Psoas muscle (tissue), 8 donors: ENCODE data around the gene DDX49. TPM values are rescaled to one million over a fixed set of nuclear protein-coding genes. Genes with fewer than 3 reads are reported as not detected.
A peak's percentile ranks its signal among the peaks of the same experiment; 100 is the strongest.

Source experiments
- ATAC-seq, 4 donors: fragments of 200-7000 bp; cut with Tn5 transposase; one replicate each; pipeline ENCODE4 v1.9.1; 2020; ENCODE audit warnings: moderate library complexity in 3 of 4, mild to moderate bottlenecking in 2 of 4
- DNase-seq, 2 donors: peaks; one replicate each; pipeline ENCODE4 v3.0.0-alpha.2; 2020
- H3K27ac ChIP-seq: fragments of 200-600 bp; one replicate; pipeline ENCODE4 v1.8.0; 2022
- H3K27me3 ChIP-seq, 3 donors: fragments of 200-600 bp in 1 of 3; one replicate each; pipeline versions ENCODE4 v1.6.1 to v1.8.0; 2013 to 2022; ENCODE audit warnings: low read length in 2 of 3, mild to moderate bottlenecking in 2 of 3, moderate library complexity in 1 of 3; ENCODE audit not compliant: insufficient read depth in 3 of 3
- H3K36me3 ChIP-seq, 2 donors: fragments of 200-600 bp in 1 of 2; one replicate each; pipeline versions ENCODE4 v1.6.1 to v1.8.0; 2013 to 2022; ENCODE audit warnings: low read depth in 1 of 2, mild to moderate bottlenecking in 1 of 2, moderate library complexity in 1 of 2; ENCODE audit not compliant: insufficient read depth in 1 of 2
- H3K4me1 ChIP-seq: fragments of 200-600 bp; one replicate; pipeline ENCODE4 v1.8.0; 2022
- H3K4me3 ChIP-seq: fragments of 200-600 bp; one replicate; pipeline ENCODE4 v1.8.0; 2022; ENCODE audit warnings: mild to moderate bottlenecking
- H3K9me3 ChIP-seq: fragments of 200-600 bp; one replicate; pipeline ENCODE4 v1.8.0; 2022
- WGBS, 3 donors: extraction: QIAGEN DNeasy Blood & Tissue Kit; methylation state at CpG; one replicate each; pipeline versions ENCODE4 v1.1.6 to v1.1.7; 2013; 5-methylcytosine and 5-hydroxymethylcytosine counted together
- intact Hi-C, 2 donors: fragments of 100-400 bp; cut with DNase I; formaldehyde crosslinking; loops; one replicate each; pipeline versions ENCODE4 v1.11.0 to v1.14.2; 2022
- long read RNA-seq, 2 donors: library from polyadenylated mRNA; unstranded; transcript quantifications; one replicate each; pipeline ENCODE4 v2.0.0, GENCODE V29; 2021
- polyA plus RNA-seq, 3 donors: library from polyadenylated mRNA; stranded (reverse); fragments of 200-250 nt; gene quantifications; one replicate each; pipeline ENCODE4 v1.2.3, GENCODE V29; 2013
- total RNA-seq, 4 donors: library from RNA; stranded (reverse); fragmentation: NEBNext Ultra II Directional in 2 of 4; extraction: Animal tissue kit (Norgen Biotek cat#: 25700) in 2 of 4; gene quantifications; one replicate each; pipeline versions ENCODE4 v1.2.1 to v1.2.4, GENCODE V29; 2021 to 2023
- TF ChIP-seq, protein P1 (sequence below): fragments of 200-600 bp; IDR thresholded peaks from one replicate; pipeline ENCODE4 v1.8.0; 2022; ENCODE audit warnings: antibody characterized with exemption
- donor health status: healthy with polysubstance abuse.
- donor health status: DM: no; HTN: no; CAD: no; lungs with moderate emphysema.
- donor health status: Bipolar disorder and iron deficiency.
- donor health status: healthy.
- donor health status: DM: yes; HTN: yes; CAD: no.
- donor health status: DM: no; HTN: no; CAD: no.
- donor health status: DM: no; HTN: no; CAD: no.
- donor health status: DM: yes; HTN: yes; CAD: no.

Gene DDX49, protein sequence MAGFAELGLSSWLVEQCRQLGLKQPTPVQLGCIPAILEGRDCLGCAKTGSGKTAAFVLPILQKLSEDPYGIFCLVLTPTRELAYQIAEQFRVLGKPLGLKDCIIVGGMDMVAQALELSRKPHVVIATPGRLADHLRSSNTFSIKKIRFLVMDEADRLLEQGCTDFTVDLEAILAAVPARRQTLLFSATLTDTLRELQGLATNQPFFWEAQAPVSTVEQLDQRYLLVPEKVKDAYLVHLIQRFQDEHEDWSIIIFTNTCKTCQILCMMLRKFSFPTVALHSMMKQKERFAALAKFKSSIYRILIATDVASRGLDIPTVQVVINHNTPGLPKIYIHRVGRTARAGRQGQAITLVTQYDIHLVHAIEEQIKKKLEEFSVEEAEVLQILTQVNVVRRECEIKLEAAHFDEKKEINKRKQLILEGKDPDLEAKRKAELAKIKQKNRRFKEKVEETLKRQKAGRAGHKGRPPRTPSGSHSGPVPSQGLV
- total RNA-seq (10 to 100 TPM; 27.2 to 35.3 (median 30.3) TPM), polyA plus RNA-seq (10 to 100 TPM; 47.2 to 73.1 (median 47.7) TPM)
- long read RNA-seq, donor 1, transcript DDX49-201 (13 exons, 1,830 nt), result major isoform, 26 of 32 reads
- long read RNA-seq, donor 1, partial matches to known transcripts, result 1 of 32 reads
- long read RNA-seq, donor 1, other reads (novel, unspliced or antisense), result 2 of 32 reads
- long read RNA-seq, donor 2, transcript DDX49-201 (13 exons, 1,830 nt), result major isoform, 40 of 56 reads
- long read RNA-seq, donor 2, partial matches to known transcripts, result 2 of 56 reads
- long read RNA-seq, donor 2, other reads (novel, unspliced or antisense), result 6 of 56 reads

- Histone ChIP-seq H3K27ac (peak within 1 kb of the TSS; percentile 94), H3K36me3 (peaks cover 0 to 39% of the 10 kb centered on the region in 2 donors), H3K27me3 (no peaks in the 10 kb centered on the region), H3K4me1 (peaks cover 20% of the 10 kb centered on the region), H3K4me3 (peak within 1 kb of the TSS; percentile 81), H3K9me3 (no peaks in the 10 kb centered on the region)
- TF ChIP-seq, protein P1, sequence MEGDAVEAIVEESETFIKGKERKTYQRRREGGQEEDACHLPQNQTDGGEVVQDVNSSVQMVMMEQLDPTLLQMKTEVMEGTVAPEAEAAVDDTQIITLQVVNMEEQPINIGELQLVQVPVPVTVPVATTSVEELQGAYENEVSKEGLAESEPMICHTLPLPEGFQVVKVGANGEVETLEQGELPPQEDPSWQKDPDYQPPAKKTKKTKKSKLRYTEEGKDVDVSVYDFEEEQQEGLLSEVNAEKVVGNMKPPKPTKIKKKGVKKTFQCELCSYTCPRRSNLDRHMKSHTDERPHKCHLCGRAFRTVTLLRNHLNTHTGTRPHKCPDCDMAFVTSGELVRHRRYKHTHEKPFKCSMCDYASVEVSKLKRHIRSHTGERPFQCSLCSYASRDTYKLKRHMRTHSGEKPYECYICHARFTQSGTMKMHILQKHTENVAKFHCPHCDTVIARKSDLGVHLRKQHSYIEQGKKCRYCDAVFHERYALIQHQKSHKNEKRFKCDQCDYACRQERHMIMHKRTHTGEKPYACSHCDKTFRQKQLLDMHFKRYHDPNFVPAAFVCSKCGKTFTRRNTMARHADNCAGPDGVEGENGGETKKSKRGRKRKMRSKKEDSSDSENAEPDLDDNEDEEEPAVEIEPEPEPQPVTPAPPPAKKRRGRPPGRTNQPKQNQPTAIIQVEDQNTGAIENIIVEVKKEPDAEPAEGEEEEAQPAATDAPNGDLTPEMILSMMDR, result no peak
- 0 to 1% (median 0%) methylated on average over 66 to 72 of the region's 72 CpGs for WGBS, 3 donors
- intact Hi-C loops, result loop anchor here in 1 of 2 donors (1.0 kb wide), 1 partner anchor 21 kb away; no protein-coding TSS in a partner anchor
- DNase-seq (peak; percentile 98), ATAC-seq (peak; percentile 97 to 98 (median 98))
Measured at GRCh38 chr19:18919086-18919899, at the start of gene DDX49, which contains the start of gene COPE. TSS of gene DDX49 (plus strand) at chr19:18919715. CDS start at chr19:18919742, 27 bp downstream. TSS of gene COPE (minus strand) at chr19:18919387. CDS start at chr19:18919348, 39 bp downstream.

DNA sequence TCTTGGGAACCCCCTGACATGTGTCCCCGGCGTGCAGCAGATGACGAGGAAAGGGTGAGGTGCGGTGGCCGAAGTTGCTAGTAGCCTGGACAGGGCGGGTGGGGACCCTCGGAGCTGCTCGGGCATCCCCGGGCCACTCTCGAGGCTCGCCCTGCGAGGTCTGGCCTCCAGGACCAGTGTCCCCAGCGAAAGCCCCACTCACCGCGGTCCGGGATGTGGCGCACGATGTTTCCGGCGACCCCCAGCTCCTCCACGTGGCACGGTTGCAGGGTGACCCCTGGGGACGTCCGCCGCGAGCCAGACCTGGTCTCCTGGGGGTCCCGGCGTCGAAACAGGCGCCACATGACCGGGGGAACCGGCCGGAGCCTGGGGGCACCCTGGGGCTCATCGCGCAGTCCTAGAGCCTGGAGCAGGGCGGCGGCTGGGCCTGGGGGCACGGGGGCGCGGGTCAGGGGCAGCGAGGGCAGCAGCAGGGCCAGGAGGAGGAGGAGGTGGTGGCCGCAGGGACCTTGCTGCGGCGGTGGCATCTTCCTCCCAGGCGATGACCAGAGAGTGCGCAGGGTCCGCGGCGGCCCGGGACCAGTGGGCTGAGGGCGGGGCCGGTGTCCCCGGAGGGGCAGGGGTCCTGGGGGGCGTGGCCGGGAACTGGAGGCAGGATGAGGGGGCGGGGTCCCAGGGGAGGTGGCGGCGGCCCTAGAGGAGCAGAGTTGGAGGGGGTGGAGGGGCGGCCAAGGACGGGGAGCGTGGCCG is 49.6 kb upstream of the DDX49 start:
- WGBS, 3 donors, result 31 to 45% (median 32%) methylated on average over 32 to 62 of the region's 62 CpGs
- intact Hi-C loops, result no loop called here
- DNase-seq (peak in 1 of 2 donors; percentile 17), ATAC-seq (peak in 1 of 4 donors; percentile 1)
- H3K4me3 ChIP-seq, result no peak overlapping the region
- peaks cover 9 to 41% of the 10 kb centered on the region in 2 donors for H3K36me3 ChIP-seq
- no peaks in the 10 kb centered on the region for H3K4me1 ChIP-seq
- no peak overlapping the region for H3K27ac ChIP-seq
- TF ChIP-seq, protein P1, result no peak
- H3K27me3 ChIP-seq, result peaks cover 0 to 2% (median 0%) of the 10 kb centered on the region in 3 donors
- no peaks in the 10 kb centered on the region for H3K9me3 ChIP-seq

DNA sequence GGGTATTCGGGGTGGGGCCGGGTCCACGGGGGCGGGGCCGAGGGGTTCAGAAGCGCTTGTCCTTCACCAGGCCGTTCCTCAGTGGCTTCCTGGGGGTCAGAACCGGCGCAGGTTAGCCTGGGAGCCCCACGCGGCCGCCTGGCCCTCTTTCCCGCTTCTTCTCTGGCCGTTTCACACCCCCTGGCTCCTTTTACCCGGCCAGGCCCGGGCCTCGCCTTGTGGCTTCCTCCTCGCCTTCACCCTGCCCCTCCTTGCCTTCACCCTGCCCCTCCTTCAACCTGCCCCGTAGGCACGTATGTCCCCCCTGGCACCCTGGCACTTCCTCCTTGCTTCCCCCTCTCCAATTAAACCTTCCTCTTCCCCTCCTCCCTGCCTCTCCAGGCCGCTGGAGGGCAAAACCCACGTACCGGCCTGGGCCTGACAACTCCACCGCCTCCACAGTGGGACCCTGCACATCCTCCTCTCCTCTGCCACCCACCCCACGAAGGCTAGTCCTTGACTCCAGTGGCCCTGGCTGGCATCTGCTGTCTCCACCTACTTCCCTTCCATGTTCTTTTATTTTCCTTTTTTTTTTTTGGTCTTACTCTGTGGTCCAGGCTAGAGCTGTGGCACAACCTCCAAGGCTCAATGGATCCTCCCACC is 48.9 kb upstream of the DDX49 start:
- 55 to 73% (median 63%) methylated on average over 13 to 25 of the region's 25 CpGs for WGBS, 3 donors
- TF ChIP-seq, protein P1, result no peak
- intact Hi-C loops, result no loop called here
- Histone ChIP-seq H3K27ac (no peak overlapping the region), H3K4me1 (no peaks in the 10 kb centered on the region), H3K9me3 (no peaks in the 10 kb centered on the region), H3K36me3 (peaks cover 5 to 34% of the 10 kb centered on the region in 2 donors), H3K4me3 (no peak overlapping the region), H3K27me3 (peaks cover 0 to 2% (median 0%) of the 10 kb centered on the region in 3 donors)
- DNase-seq (peak in 1 of 2 donors; percentile 13), ATAC-seq (peak in 1 of 4 donors; percentile 2)
